ENCODE data around the gene CAPS.

CAPS gene

GRCh38 chr19:5914946-5915781, 1.1 kb downstream of the CAPS start:
- no peak for DNase-seq

- no peak for DNase-seq
Observed at GRCh38 chr19:5915782-5916165, 1.7 kb downstream of the CAPS start.

- DNase-seq, result no peak
Observed at GRCh38 chr19:5916181-5916708, 2.2 kb downstream of the CAPS start.

GRCh38 chr19:5917431-5918107, 3.5 kb downstream of the CAPS start:
- DNase-seq, result no peak

- no peak for DNase-seq
Observed at GRCh38 chr19:5918463-5919079, 4.5 kb downstream of the CAPS start.

GRCh38 chr19:5921516-5922160, 7.6 kb downstream of the CAPS start:
- DNase-seq, result no peak

GRCh38 chr19:5922161-5922545, 8.1 kb downstream of the CAPS start:
- DNase-seq, result no peak

GRCh38 chr19:5923356-5923755, 9.3 kb downstream of the CAPS start:
- no peak for DNase-seq

- no peak for DNase-seq
Observed at GRCh38 chr19:5925830-5926427, 11.9 kb downstream of the CAPS start.

GRCh38 chr19:5926641-5927440, 12.8 kb downstream of the CAPS start:
- DNase-seq, result no peak

- DNase-seq, result no peak
Observed at GRCh38 chr19:5927441-5927821, 13.4 kb downstream of the CAPS start.

- DNase-seq, result no peak
Observed at GRCh38 chr19:5929179-5929578, 15.1 kb downstream of the CAPS start.

GRCh38 chr19:5929625-5930024, 15.6 kb downstream of the CAPS start:
- DNase-seq, result no peak

GRCh38 chr19:5931251-5931650, 17.2 kb downstream of the CAPS start:
- no peak for DNase-seq

GRCh38 chr19:5932146-5932545, 18.1 kb downstream of the CAPS start:
- no peak for DNase-seq

GRCh38 chr19:5932609-5933262, 18.7 kb downstream of the CAPS start:
- no peak for DNase-seq

GRCh38 chr19:5933391-5934068, 19.5 kb downstream of the CAPS start:
- DNase-seq, result no peak

GRCh38 chr19:5934069-5934401, 20.0 kb downstream of the CAPS start:
- DNase-seq, result no peak

GRCh38 chr19:5934774-5935472, 20.9 kb downstream of the CAPS start:
- DNase-seq, result no peak
